Mesothelial cell of epicardium (in vitro differentiated cells): ENCODE data around the gene SMC4. TPM values are rescaled to one million over a fixed set of nuclear protein-coding genes. Genes with fewer than 3 reads are reported as not detected.

Source experiments
- DNase-seq, 2 experiments: peaks; one replicate each; pipeline ENCODE4 v3.0.0; 2021; ENCODE audit warnings: low spot score in 2 of 2; ENCODE audit not compliant: unreplicated experiment in 2 of 2
- H3K27ac Mint-ChIP-seq: 2 replicates; pipeline ENCODE4 v1.8.0; 2021; ENCODE audit warnings: mixed read lengths
- H3K27me3 Mint-ChIP-seq: 2 replicates; pipeline ENCODE4 v1.8.0; 2021; ENCODE audit warnings: low read depth, mixed read lengths
- H3K36me3 Mint-ChIP-seq: 2 replicates; pipeline ENCODE4 v1.8.0; 2021; ENCODE audit warnings: mixed read lengths
- H3K4me1 Mint-ChIP-seq: 2 replicates; pipeline ENCODE4 v1.8.0; 2021; ENCODE audit warnings: mixed read lengths
- H3K4me3 Mint-ChIP-seq: 2 replicates; pipeline ENCODE4 v1.8.0; 2021; ENCODE audit warnings: mild to moderate bottlenecking, moderate library complexity, mixed read lengths
- H3K9me3 Mint-ChIP-seq: 2 replicates; pipeline ENCODE4 v1.8.0; 2021; ENCODE audit warnings: mixed read lengths
- CTCF ChIP-seq: fragments of 200-600 bp; sonication (generic); IDR thresholded peaks from one replicate; pipeline ENCODE4 v1.5.0; 2021; ENCODE audit warnings: antibody characterized with exemption; ENCODE audit not compliant: unreplicated experiment
- total RNA-seq: library from RNA; stranded (reverse); gene quantifications from 3 replicates; pipeline ENCODE4 v1.2.1, GENCODE V29; 2021

Gene SMC4
- total RNA-seq, 1 donor from 2014 or later: 57.4 TPM

- no peak overlapping the region for H3K27ac Mint-ChIP-seq
- no peak for DNase-seq
- H3K4me1 Mint-ChIP-seq: peaks cover 1% of the 10 kb centered on the region
- H3K4me3 Mint-ChIP-seq: no peak overlapping the region
- no peaks in the 10 kb centered on the region for H3K27me3 Mint-ChIP-seq
- no peaks in the 10 kb centered on the region for H3K9me3 Mint-ChIP-seq
- peaks cover 21% of the 10 kb centered on the region for H3K36me3 Mint-ChIP-seq
- TF ChIP-seq CTCF: no peak
These were observed 24.5 kb upstream of the SMC4 start for GRCh38 chr3:160374925-160375324.

GRCh38 chr3:160376681-160377080 is 22.8 kb upstream of the SMC4 start:
- Mint-ChIP-seq H3K4me1 (no peaks in the 10 kb centered on the region), H3K36me3 (peaks cover 19% of the 10 kb centered on the region), H3K9me3 (no peaks in the 10 kb centered on the region), H3K4me3 (no peak overlapping the region), H3K27me3 (no peaks in the 10 kb centered on the region), H3K27ac (no peak overlapping the region)
- TF ChIP-seq CTCF: no peak
- DNase-seq: no peak

- Mint-ChIP-seq H3K4me3 (no peak overlapping the region), H3K36me3 (peaks cover 13% of the 10 kb centered on the region), H3K27ac (no peak overlapping the region), H3K9me3 (no peaks in the 10 kb centered on the region), H3K4me1 (no peaks in the 10 kb centered on the region), H3K27me3 (no peaks in the 10 kb centered on the region)
- no peak for DNase-seq
- TF ChIP-seq CTCF: no peak
These were observed 20.9 kb upstream of the SMC4 start for GRCh38 chr3:160378331-160379109.

- Mint-ChIP-seq H3K36me3 (peaks cover 1% of the 10 kb centered on the region), H3K9me3 (no peaks in the 10 kb centered on the region), H3K4me3 (no peak overlapping the region), H3K4me1 (no peaks in the 10 kb centered on the region), H3K27ac (no peak overlapping the region), H3K27me3 (no peaks in the 10 kb centered on the region)
- DNase-seq: no peak
- TF ChIP-seq CTCF: no peak
These were observed 19.7 kb upstream of the SMC4 start for GRCh38 chr3:160379628-160380214.

GRCh38 chr3:160381470-160381869 is 18.0 kb upstream of the SMC4 start:
- no peak for TF ChIP-seq CTCF
- no peaks in the 10 kb centered on the region for H3K27me3 Mint-ChIP-seq
- no peaks in the 10 kb centered on the region for H3K9me3 Mint-ChIP-seq
- H3K4me3 Mint-ChIP-seq: no peak overlapping the region
- H3K27ac Mint-ChIP-seq: no peak overlapping the region
- no peaks in the 10 kb centered on the region for H3K36me3 Mint-ChIP-seq
- H3K4me1 Mint-ChIP-seq: peaks cover 10% of the 10 kb centered on the region
- DNase-seq: no peak
